ENCODE data around the gene UGT1A10. TPM values are rescaled to one million over a fixed set of nuclear protein-coding genes. Genes with fewer than 3 reads are reported as not detected.

Gene UGT1A10
- total and polyA plus RNA-seq, 4 donors = 0.03 to 0.14 TPM; not detected in 2

- Histone ChIP-seq H3K4me3 (no peak overlapping the region), H3K9me3 (ENCODE audit: control insufficient read depth in 4 of 4, insufficient read depth in 3 of 4, low read length in 3 of 4) (peaks cover 0 to 2% (median 0%) of the 10 kb centered on the region in 4 donors), H3K36me3 (ENCODE audit: control insufficient read depth in 4 of 4, insufficient read depth in 4 of 4, low read length in 4 of 4) (no peaks in the 10 kb centered on the region), H3K9ac (ENCODE audit: insufficient read depth in 1 of 2, low read length in 2 of 2) (no peak overlapping the region), H3K27me3 (ENCODE audit: control insufficient read depth in 3 of 3, insufficient read depth in 3 of 3, low read length in 2 of 3) (no peaks in the 10 kb centered on the region), H3K4me1 (ENCODE audit: control insufficient read depth in 5 of 5, insufficient read depth in 5 of 5, low read length in 5 of 5) (no peaks in the 10 kb centered on the region), H3K27ac (ENCODE audit: low read depth in 1 of 2, low read length in 1 of 2) (no peak overlapping the region)
- DNase-seq (no peak), ATAC-seq (ENCODE audit: insufficient read depth, low FRiP score) (no peak)
- TF ChIP-seq CTCF (IDR thresholded peaks at IDR 0.05; ENCODE audit: control extremely low read depth, extremely low read depth) = no peak
Observed at GRCh38 chr2:233673896-233674295, 37.6 kb downstream of the UGT1A10 start.

- H3K36me3 ChIP-seq (ENCODE audit: control insufficient read depth in 4 of 4, insufficient read depth in 4 of 4, low read length in 4 of 4) = no peaks in the 10 kb centered on the region
- H3K27ac ChIP-seq (ENCODE audit: low read depth in 1 of 2, low read length in 1 of 2) = no peak overlapping the region
- ATAC-seq (ENCODE audit: insufficient read depth, low FRiP score) = no peak
- 70 to 73% methylated on average over 1 of the region's 1 CpG for WGBS, 2 donors
- H3K27me3 ChIP-seq (ENCODE audit: control insufficient read depth in 3 of 3, insufficient read depth in 3 of 3, low read length in 2 of 3) = no peaks in the 10 kb centered on the region
- TF ChIP-seq CTCF (IDR thresholded peaks at IDR 0.05; ENCODE audit: control extremely low read depth, extremely low read depth) = no peak
- H3K9ac ChIP-seq (ENCODE audit: insufficient read depth in 1 of 2, low read length in 2 of 2) = no peak overlapping the region
- H3K9me3 ChIP-seq (ENCODE audit: control insufficient read depth in 4 of 4, insufficient read depth in 3 of 4, low read length in 3 of 4) = peaks cover 0 to 2% (median 0%) of the 10 kb centered on the region in 4 donors
- H3K4me3 ChIP-seq = no peak overlapping the region
- no peaks in the 10 kb centered on the region for H3K4me1 ChIP-seq (ENCODE audit: control insufficient read depth in 5 of 5, insufficient read depth in 5 of 5, low read length in 5 of 5)
- no peak for DNase-seq
Observed at GRCh38 chr2:233674314-233674713, 38.1 kb downstream of the UGT1A10 start.

GRCh38 chr2:233674995-233675394, 38.7 kb downstream of the UGT1A10 start:
- no peaks in the 10 kb centered on the region for H3K27me3 ChIP-seq (ENCODE audit: control insufficient read depth in 3 of 3, insufficient read depth in 3 of 3, low read length in 2 of 3)
- TF ChIP-seq CTCF (IDR thresholded peaks at IDR 0.05; ENCODE audit: control extremely low read depth, extremely low read depth) = no peak
- H3K9ac ChIP-seq (ENCODE audit: insufficient read depth in 1 of 2, low read length in 2 of 2) = no peak overlapping the region
- no peak for DNase-seq
- WGBS, 2 donors = 49 to 73% methylated on average over 4 of the region's 4 CpGs
- H3K4me3 ChIP-seq = no peak overlapping the region
- peaks cover 0 to 2% (median 0%) of the 10 kb centered on the region in 4 donors for H3K9me3 ChIP-seq (ENCODE audit: control insufficient read depth in 4 of 4, insufficient read depth in 3 of 4, low read length in 3 of 4)
- no peaks in the 10 kb centered on the region for H3K36me3 ChIP-seq (ENCODE audit: control insufficient read depth in 4 of 4, insufficient read depth in 4 of 4, low read length in 4 of 4)
- H3K27ac ChIP-seq (ENCODE audit: low read depth in 1 of 2, low read length in 1 of 2) = no peak overlapping the region
- no peak for ATAC-seq (ENCODE audit: insufficient read depth, low FRiP score)
- H3K4me1 ChIP-seq (ENCODE audit: control insufficient read depth in 5 of 5, insufficient read depth in 5 of 5, low read length in 5 of 5) = no peaks in the 10 kb centered on the region

GRCh38 chr2:233676046-233676445, 39.8 kb downstream of the UGT1A10 start:
- Histone ChIP-seq H3K9me3 (ENCODE audit: control insufficient read depth in 4 of 4, insufficient read depth in 3 of 4, low read length in 3 of 4) (peaks cover 0 to 2% (median 0%) of the 10 kb centered on the region in 4 donors), H3K27ac (ENCODE audit: low read depth in 1 of 2, low read length in 1 of 2) (no peak overlapping the region), H3K27me3 (ENCODE audit: control insufficient read depth in 3 of 3, insufficient read depth in 3 of 3, low read length in 2 of 3) (no peaks in the 10 kb centered on the region), H3K4me1 (ENCODE audit: control insufficient read depth in 5 of 5, insufficient read depth in 5 of 5, low read length in 5 of 5) (no peaks in the 10 kb centered on the region), H3K4me3 (no peak overlapping the region), H3K36me3 (ENCODE audit: control insufficient read depth in 4 of 4, insufficient read depth in 4 of 4, low read length in 4 of 4) (no peaks in the 10 kb centered on the region), H3K9ac (ENCODE audit: insufficient read depth in 1 of 2, low read length in 2 of 2) (no peak overlapping the region)
- DNase-seq (no peak), ATAC-seq (ENCODE audit: insufficient read depth, low FRiP score) (no peak)
- no peak for TF ChIP-seq CTCF (IDR thresholded peaks at IDR 0.05; ENCODE audit: control extremely low read depth, extremely low read depth)
- WGBS, 2 donors = 87 to 93% methylated on average over 2 of the region's 2 CpGs

Measured in lung (tissue), 12 donors.